GM18526 (cell line): Measurements from ENCODE around the gene GDPD2.

Experiments
- POLR2A ChIP-seq: IDR thresholded peaks from 3 replicates; pipeline ENCODE4 v1.6.1; 2011; ENCODE audit not compliant: insufficient read length; ENCODE audit errors: extremely low read depth

Gene GDPD2

GRCh38 chrX:70453024-70453618 lies 30.0 kb downstream of the GDPD2 start:
- TF ChIP-seq POLR2A, result no peak

- TF ChIP-seq POLR2A, result no peak
Observed at GRCh38 chrX:70454441-70455365, 31.6 kb downstream of the GDPD2 start.

DNA sequence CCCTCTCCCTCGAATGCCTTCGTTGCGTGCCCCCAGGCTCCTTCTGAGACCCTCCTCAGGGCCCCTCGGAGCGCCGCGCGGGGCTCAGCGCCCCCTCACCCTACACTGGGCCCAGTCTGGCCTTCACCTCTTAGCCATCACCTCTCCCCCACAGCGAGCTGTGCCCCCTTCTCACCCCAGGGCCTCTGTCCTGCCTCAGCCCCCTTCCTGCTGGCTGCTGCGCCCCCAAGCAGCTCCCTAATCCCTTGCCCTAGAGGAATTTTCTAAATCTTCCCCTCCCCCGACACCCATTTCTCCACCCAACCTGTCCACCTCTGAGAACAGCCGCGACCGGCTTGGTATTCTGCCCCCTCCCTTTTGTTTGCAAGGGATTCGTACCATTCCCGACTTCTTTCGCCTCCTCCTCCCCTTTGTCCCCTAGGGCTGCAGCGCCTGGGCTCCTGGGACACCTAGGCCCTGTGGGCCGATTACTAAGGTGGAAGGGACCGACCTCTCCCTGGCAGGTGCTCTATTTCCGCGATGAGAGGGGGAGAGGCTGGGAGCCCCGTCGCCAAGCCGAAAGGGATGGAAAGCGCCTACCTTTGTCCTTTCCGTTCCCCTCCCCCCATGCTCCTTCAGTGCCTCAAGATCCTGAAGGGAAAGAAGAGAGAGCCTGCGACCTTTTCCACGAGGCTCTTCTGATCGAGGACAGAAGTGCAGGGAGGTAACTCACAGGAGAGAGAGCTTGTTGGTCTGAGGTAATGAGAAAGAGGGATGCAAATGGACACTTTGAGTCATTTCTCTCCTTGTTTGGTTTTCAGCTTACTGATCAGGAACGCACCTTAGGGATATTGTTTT lies 32.5 kb downstream of the GDPD2 start:
- no peak for TF ChIP-seq POLR2A

DNA sequence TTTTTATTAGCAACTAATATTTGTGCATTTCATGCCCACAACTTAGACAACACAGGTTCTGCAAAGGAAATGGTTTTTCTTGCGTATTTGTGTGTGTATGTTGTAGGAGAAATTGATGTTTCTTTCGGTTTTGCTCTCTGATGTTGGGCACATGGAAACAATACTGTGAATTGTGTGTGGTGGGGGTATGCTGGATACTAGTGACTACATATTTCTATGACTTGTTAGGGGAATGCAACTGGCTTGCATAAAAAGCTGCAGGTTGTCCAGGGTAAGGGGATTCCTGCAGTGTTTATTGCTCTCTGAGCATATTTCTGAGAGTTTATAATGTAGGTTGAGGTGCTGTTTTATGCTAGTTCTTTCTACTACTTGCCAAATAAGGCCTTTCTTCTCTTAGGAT lies 33.1 kb downstream of the GDPD2 start:
- no peak for TF ChIP-seq POLR2A

GRCh38 chrX:70461026-70461425 lies 37.9 kb downstream of the GDPD2 start:
- no peak for TF ChIP-seq POLR2A

- TF ChIP-seq POLR2A, result no peak
Observed at GRCh38 chrX:70464051-70464450, 40.9 kb downstream of the GDPD2 start.

DNA sequence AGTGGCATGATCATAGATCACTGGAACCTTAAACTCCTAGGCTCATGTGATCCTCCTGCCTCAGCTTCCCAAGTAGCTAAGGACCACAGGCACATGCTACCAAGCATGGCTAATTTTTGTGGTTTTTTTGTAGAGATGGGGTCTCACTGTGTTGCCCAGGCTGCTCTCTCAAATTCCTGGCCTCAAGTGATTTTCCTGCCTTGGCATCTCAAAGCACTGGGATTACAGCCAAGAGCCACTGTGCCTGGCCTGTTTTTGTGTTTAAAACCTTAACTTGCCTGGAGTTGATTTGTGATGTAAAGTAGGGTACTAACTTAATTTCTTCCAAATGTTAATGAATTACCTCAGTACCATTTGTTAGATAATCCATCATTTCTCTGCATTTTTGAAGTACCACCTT lies 43.9 kb downstream of the GDPD2 start:
- TF ChIP-seq POLR2A, result no peak

DNA sequence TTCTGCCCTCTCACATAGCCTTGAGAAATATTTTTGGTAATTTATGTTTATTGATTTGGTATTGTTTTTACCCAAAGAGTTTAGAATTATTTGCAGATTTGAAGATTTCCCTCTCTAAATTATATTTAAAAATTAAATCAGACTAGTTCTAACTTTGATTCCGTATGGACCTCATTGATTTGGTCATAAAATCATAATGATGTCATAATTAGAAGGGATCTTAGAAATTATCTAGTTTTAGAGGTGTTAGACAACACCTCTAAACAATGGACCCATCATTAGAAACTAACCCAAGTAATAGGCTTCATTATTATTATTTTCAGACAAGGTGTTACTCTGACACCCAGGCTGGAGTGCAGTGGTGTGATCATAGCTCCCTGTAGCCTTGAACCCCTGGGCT lies 45.6 kb downstream of the GDPD2 start:
- TF ChIP-seq POLR2A, result no peak

- no peak for TF ChIP-seq POLR2A
Observed at GRCh38 chrX:70470850-70471289, 47.8 kb downstream of the GDPD2 start.

DNA sequence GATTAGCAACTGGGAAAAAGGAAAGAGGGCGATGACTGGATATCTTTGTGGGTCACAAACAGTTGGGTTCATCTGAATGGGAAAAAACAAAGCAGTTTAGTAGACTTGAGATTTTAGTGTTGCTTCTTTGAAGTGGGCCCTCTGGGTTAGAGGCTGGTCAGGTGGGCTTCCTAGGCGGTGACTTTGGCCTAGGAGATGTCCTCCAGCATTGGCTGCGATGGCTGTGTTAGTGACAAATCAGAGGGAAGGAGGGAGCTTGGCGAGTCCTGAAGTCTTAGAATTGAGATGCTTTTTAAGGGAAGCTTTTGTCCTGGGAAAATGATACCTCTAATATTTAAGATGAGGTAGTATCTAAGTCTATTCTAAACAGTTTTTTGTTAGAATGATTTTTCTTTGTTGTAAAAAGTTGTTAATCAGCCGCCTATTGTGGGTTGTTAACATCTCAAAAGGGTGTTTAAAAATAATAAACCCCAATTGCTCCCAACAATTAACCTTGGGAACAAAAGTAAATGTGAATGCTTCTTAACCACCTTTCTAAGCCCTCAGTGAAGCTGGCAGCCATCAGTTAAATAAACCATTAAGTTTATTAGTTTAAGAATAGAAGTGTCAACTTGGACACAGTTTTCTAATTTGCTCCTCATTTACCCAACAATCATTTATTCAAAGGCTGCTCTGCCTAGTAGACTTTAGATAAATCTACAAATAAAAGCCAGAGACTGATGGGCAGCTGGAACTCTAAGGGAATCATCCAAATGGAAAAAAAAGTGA lies 53.2 kb downstream of the GDPD2 start:
- TF ChIP-seq POLR2A, result no peak

DNA sequence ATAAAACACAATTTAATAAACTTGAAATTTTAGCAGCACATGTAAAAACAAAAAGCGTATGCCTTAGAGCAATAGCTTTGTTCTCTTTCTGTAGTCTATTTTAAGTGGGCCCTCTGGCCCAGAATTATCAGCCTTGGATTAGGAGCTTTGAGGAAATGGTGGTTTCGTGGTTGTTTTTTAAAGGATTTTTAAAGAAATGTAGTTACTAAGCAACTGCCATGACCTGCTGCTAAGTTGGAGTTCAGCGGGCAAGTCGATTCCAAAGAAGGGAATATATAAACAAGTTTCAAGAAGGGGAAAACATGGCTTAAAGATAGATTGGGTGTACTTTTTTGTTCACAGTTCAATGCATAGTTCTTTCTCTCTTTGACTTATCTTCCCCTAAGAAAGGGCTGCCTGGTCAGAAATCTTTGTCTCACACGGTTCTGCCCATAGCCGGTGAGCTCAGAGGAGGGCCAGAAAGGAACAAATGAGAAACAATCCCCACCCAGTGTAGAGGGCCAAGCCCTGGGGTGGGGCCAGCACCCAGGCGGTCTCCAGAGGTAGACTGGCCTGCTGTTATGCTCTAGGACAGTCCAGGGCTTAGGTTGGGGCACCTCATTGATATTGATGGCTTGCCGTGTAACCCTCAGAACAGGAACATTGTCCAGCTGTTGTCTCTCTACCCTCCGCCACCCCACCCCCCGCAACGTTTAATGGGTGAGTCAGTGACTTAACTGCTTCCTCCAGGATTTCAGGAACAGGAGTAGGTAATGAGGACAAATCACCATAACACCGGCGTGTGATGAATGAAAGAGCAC lies 54.0 kb downstream of the GDPD2 start:
- no peak for TF ChIP-seq POLR2A

- TF ChIP-seq POLR2A, result no peak
Observed at GRCh38 chrX:70477734-70478075, 54.6 kb downstream of the GDPD2 start.

DNA sequence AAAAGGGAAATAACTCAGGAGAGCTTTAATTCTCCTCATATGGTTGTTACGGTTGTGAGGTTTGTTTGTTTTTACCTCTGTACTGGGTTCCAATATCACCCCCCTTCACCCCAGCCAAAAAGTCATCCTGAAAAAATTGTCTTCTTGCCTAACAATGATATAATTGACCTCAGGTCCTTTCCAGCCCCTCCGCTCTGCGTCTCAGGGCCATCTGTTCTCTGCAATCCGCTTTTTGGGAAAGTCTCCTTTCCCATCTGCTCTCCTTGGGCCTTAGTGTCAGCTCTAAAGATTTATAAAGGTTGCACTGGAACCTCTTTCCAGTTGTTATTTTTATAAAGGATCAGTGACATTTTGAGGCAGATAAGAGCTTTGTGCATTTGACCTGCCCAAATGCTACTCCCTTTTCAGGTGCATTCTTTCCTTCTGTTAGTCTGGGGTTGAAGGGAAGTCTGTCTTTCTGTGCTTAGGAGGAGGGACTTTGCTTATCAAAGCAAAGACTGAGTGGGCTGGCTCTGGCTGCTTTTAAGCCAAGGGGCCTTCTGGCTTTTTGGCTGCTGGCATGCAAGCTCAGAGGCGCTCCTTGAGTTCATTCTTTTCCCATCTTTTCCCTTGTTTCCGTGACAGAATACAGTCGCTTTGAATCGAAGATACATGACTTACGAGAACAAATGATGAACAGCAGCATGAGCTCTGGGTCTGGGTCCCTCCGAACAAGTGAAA lies 55.6 kb downstream of the GDPD2 start:
- no peak for TF ChIP-seq POLR2A
